GM12878 (cell line): ENCODE data around the gene LRRC39. TPM values are rescaled to one million over a fixed set of nuclear protein-coding genes. Genes with fewer than 3 reads are reported as not detected.

Experiments used
- ATAC-seq: fragments of 200-7000 bp; cut with Tn5 transposase; 3 replicates; pipeline ENCODE4 v1.9.1; 2020; ENCODE audit warnings: mild to moderate bottlenecking, moderate library complexity
- BruUV-seq: library from RNA; stranded (reverse); fragments of 400-500 nt; replicated peaks from 2 replicates; lab custom pipeline; 2021; lab: Mats Ljungman, UMichigan
- CTCF ChIA-PET: fragments of 300-600 bp; sonication (Branson Sonifier 250); formaldehyde crosslinking; extraction: SDS; loops from one replicate; lab custom pipeline; 2021; ENCODE audit warnings: inconsistent platforms; lab: Yijun Ruan, JAX
- POLR2A ChIA-PET: fragments of 350-600 bp; formaldehyde crosslinking; extraction: SDS; loops from one replicate; lab custom pipeline; 2021; ENCODE audit warnings: inconsistent platforms; lab: Charles Lee
- RAD21 ChIA-PET: fragments of 300-600 bp; sonication (Branson Sonifier 250); formaldehyde crosslinking; loops from one replicate; lab custom pipeline; 2023; ENCODE audit warnings: antibody characterized with exemption; ENCODE audit not compliant: unreplicated experiment; lab: Charles Lee
- SMC1A ChIA-PET: fragments of 300-600 bp; sonication (Branson Sonifier 250); formaldehyde crosslinking; loops from one replicate; lab custom pipeline; 2023; ENCODE audit not compliant: unreplicated experiment, uncharacterized antibody; lab: Charles Lee
- DNase-seq: peaks from one replicate; pipeline ENCODE4 v3.0.0-alpha.2; 2011; ENCODE audit warnings: low read depth, low spot score
- FAIRE-seq: peaks from 3 replicates; lab custom pipeline; 2011; peaks lifted over from hg19 to GRCh38; lab: Jason Lieb, UNC
- H2AFZ ChIP-seq: 2 replicates; pipeline ENCODE4 v1.6.0; 2011; ENCODE audit warnings: low read depth, low read length, control low read depth; ENCODE audit not compliant: control insufficient read depth
- H3K27ac ChIP-seq: 2 replicates; pipeline ENCODE4 v1.5.1; 2011; ENCODE audit warnings: control low read depth; ENCODE audit not compliant: control insufficient read depth, insufficient read depth
- H3K27me3 ChIP-seq, 2 experiments: replicated peaks in 1 of 2; 2 replicates each; pipeline versions ENCODE4 v1.6.0 to v1.6.1; 2011; ENCODE audit warnings: low read length in 1 of 2; ENCODE audit not compliant: control insufficient read depth in 2 of 2, insufficient read depth in 2 of 2
- H3K36me3 ChIP-seq, 2 experiments: 2 replicates each; pipeline ENCODE4 v1.5.1; 2011; ENCODE audit warnings: low read length in 1 of 2; ENCODE audit not compliant: control insufficient read depth in 2 of 2, insufficient read depth in 2 of 2
- H3K4me1 ChIP-seq: 2 replicates; pipeline ENCODE4 v1.6.1; 2011; ENCODE audit warnings: mild to moderate bottlenecking, low read length, moderate library complexity, mixed read lengths; ENCODE audit not compliant: control insufficient read depth, insufficient read depth
- H3K4me2 ChIP-seq: 2 replicates; pipeline ENCODE4 v1.6.0; 2011; ENCODE audit warnings: control low read depth; ENCODE audit not compliant: control insufficient read depth, insufficient read depth
- H3K4me3 ChIP-seq: fragments of 200-600 bp; sonication (generic); 2 replicates; pipeline ENCODE4 v1.5.1; 2016
- H3K79me2 ChIP-seq: 2 replicates; pipeline ENCODE4 v1.6.0; 2011; ENCODE audit warnings: low read length; ENCODE audit not compliant: control insufficient read depth, insufficient read depth
- H3K9ac ChIP-seq: 2 replicates; pipeline ENCODE4 v1.8.0; 2011; ENCODE audit warnings: low read length, control low read depth, mixed read lengths; ENCODE audit not compliant: control insufficient read depth, insufficient read depth
- H3K9me3 ChIP-seq: replicated peaks from 3 replicates; pipeline ENCODE4 v1.5.1; 2011; ENCODE audit warnings: mild to moderate bottlenecking, low read length; ENCODE audit not compliant: control insufficient read depth, insufficient read depth
- H4K20me1 ChIP-seq: 2 replicates; pipeline ENCODE4 v1.6.0; 2011; ENCODE audit not compliant: control insufficient read depth, insufficient read depth
- CBX5 ChIP-seq: sonication (generic); IDR thresholded peaks from 2 replicates; pipeline ENCODE4 v1.6.1; 2016; ENCODE audit warnings: low read depth, moderate library complexity, mild to moderate bottlenecking, inconsistent platforms
- CHD4 ChIP-seq: fragments of 200-600 bp; sonication (generic); IDR thresholded peaks from 2 replicates; pipeline ENCODE4 v1.6.1; 2016; ENCODE audit warnings: mild to moderate bottlenecking
- FOXM1 ChIP-seq: IDR thresholded peaks from 2 replicates; pipeline ENCODE4 v1.6.1; 2012; ENCODE audit warnings: low read depth, mild to moderate bottlenecking, inconsistent platforms, low read length, moderate library complexity
- NFIC ChIP-seq: IDR thresholded peaks from 2 replicates; pipeline ENCODE4 v1.6.1; 2012; ENCODE audit warnings: low read depth, mild to moderate bottlenecking, inconsistent platforms, low read length, moderate library complexity
- SUZ12 ChIP-seq: fragments of 200-600 bp; sonication (generic); IDR thresholded peaks from one replicate; pipeline ENCODE4 v1.6.1; 2018; ENCODE audit warnings: antibody characterized with exemption, mild to moderate bottlenecking; ENCODE audit not compliant: unreplicated experiment
- in situ Hi-C: fragments of 300-500 bp; cut with MboI; formaldehyde crosslinking; loops from 9 replicates; pipeline ENCODE4 v1.14.3; 2018; ENCODE audit warnings: mixed read lengths
- intact Hi-C: fragments of 100-400 bp; cut with micrococcal nuclease; formaldehyde crosslinking; loops from one replicate; pipeline ENCODE4 v1.14.2; 2022; ENCODE audit not compliant: unreplicated experiment
- polyA plus RNA-seq, 11 experiments: library from polyadenylated mRNA; depleted of rRNA in 4 of 11; unstranded in 6 of 11; stranded (reverse) in 5 of 11; fragments of >200 nt; fragmentation: Nextera tagmentation in 4 of 11; fragmentation: Illumina TruSeq in 1 of 11; extraction: Ambion mirVana in 4 of 11; extraction: Trizol in 1 of 11; gene quantifications; 1 replicate in 1 of 11; 2 replicates in 10 of 11; pipeline versions ENCODE4 v1.2.1 to v1.2.3, GENCODE V29; 2011 to 2016; ENCODE audit warnings: inconsistent platforms in 2 of 11, missing spikeins in 2 of 11, low read depth in 1 of 11
- total RNA-seq, 4 experiments: library from RNA; depleted of rRNA in 3 of 4; stranded (reverse); fragments of >200 nt in 3 of 4; fragmentation: Illumina TruSeq in 1 of 4; extraction: Trizol in 1 of 4; gene quantifications; 2 replicates each; pipeline versions ENCODE4 v1.2.1 to v1.2.3, GENCODE V29; 2013 to 2021
- TF ChIP-seq, protein P1 (sequence below): IDR thresholded peaks from 2 replicates; pipeline ENCODE4 v1.6.1; 2012; ENCODE audit warnings: low read depth, low read length, improper control_type of control experiment
- TF ChIP-seq, protein P2 (sequence below): fragments of 450-650 bp; IDR thresholded peaks from 2 replicates; pipeline ENCODE4 v1.6.1; 2016; ENCODE audit warnings: mild to moderate bottlenecking
- TF ChIP-seq, protein P3 (sequence below): fragments of 450-650 bp; IDR thresholded peaks from 2 replicates; pipeline ENCODE4 v1.6.1; 2017; ENCODE audit warnings: low read depth, mild to moderate bottlenecking, moderate library complexity

The LRRC39 gene
- total and polyA plus RNA-seq, 10 of the 15 experiments (the other 5 are each of a cell fraction or from before 2014, with no cell fraction given) = 0.23 to 1.1 (median 0.56) TPM

DNA sequence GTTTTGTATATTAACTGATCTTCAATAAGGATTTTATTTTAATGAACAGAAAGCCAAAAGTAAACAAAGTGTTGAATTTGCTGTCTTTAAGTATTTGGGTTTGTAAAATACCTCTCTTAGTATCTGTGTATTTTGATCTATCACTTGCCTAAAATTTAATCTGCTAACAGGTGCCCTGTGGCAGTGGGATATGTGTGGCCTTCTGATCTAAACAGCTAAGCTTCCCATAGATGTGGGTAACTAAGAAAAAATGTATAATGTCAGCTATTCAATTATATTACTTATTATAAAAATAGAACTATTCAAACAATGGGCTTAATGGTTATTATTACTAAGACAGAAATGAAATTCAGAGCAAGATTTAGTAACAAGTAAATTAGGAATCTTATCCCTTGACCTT, 15.2 kb downstream of the LRRC39 start:
- no peaks in the 10 kb centered on the region for H4K20me1 ChIP-seq
- TF ChIP-seq CBX5 (no peak), FOXM1 (no peak), NFIC (no peak), CHD4 (no peak), SUZ12 (no peak)
- TF ChIP-seq, protein P1, sequence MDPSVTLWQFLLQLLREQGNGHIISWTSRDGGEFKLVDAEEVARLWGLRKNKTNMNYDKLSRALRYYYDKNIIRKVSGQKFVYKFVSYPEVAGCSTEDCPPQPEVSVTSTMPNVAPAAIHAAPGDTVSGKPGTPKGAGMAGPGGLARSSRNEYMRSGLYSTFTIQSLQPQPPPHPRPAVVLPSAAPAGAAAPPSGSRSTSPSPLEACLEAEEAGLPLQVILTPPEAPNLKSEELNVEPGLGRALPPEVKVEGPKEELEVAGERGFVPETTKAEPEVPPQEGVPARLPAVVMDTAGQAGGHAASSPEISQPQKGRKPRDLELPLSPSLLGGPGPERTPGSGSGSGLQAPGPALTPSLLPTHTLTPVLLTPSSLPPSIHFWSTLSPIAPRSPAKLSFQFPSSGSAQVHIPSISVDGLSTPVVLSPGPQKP = no peak
- TF ChIP-seq, protein P2, sequence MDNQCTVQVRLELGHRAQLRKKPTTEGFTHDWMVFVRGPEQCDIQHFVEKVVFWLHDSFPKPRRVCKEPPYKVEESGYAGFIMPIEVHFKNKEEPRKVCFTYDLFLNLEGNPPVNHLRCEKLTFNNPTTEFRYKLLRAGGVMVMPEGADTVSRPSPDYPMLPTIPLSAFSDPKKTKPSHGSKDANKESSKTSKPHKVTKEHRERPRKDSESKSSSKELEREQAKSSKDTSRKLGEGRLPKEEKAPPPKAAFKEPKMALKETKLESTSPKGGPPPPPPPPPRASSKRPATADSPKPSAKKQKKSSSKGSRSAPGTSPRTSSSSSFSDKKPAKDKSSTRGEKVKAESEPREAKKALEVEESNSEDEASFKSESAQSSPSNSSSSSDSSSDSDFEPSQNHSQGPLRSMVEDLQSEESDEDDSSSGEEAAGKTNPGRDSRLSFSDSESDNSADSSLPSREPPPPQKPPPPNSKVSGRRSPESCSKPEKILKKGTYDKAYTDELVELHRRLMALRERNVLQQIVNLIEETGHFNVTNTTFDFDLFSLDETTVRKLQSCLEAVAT = no peak
- TF ChIP-seq, protein P3, sequence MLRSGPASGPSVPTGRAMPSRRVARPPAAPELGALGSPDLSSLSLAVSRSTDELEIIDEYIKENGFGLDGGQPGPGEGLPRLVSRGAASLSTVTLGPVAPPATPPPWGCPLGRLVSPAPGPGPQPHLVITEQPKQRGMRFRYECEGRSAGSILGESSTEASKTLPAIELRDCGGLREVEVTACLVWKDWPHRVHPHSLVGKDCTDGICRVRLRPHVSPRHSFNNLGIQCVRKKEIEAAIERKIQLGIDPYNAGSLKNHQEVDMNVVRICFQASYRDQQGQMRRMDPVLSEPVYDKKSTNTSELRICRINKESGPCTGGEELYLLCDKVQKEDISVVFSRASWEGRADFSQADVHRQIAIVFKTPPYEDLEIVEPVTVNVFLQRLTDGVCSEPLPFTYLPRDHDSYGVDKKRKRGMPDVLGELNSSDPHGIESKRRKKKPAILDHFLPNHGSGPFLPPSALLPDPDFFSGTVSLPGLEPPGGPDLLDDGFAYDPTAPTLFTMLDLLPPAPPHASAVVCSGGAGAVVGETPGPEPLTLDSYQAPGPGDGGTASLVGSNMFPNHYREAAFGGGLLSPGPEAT = no peak
- TF ChIP-seq, all 136 proteins: peak for 0
- SMC1A ChIA-PET = interaction anchor here (0.7 to 1.9 kb wide), 3 partner anchors 9 to 218 kb away, joined by 3 to 7 read pairs (median 3); no protein-coding TSS in a partner anchor
- RAD21 ChIA-PET = interaction anchor here (0.6 to 0.9 kb wide), 2 partner anchors 195 to 297 kb away, joined by 3 read pairs; no protein-coding TSS in a partner anchor
- H3K27ac ChIP-seq = no peak overlapping the region
- no peaks in the 10 kb centered on the region for H3K4me1 ChIP-seq
- in situ Hi-C loops (no loop called here), intact Hi-C loops (no loop called here)
- BruUV-seq = no TSS peak
- DNase-seq = no peak
- CTCF ChIA-PET = interaction anchor here (1.1 kb wide), 1 partner anchor 12 kb away, joined by 3 read pairs; no protein-coding TSS in a partner anchor
- H2AFZ ChIP-seq = no peak overlapping the region
- H3K9ac ChIP-seq = no peak overlapping the region
- H3K4me2 ChIP-seq = no peak overlapping the region
- H3K36me3 ChIP-seq = no peaks in the 10 kb centered on the region
- no peak for FAIRE-seq
- no peaks in the 10 kb centered on the region for H3K27me3 ChIP-seq
- H3K79me2 ChIP-seq = no peaks in the 10 kb centered on the region
- ATAC-seq = no peak
- no peaks in the 10 kb centered on the region for H3K9me3 ChIP-seq
- POLR2A ChIA-PET = interaction anchor here (0.6 kb wide), 3 partner anchors 104 to 486 kb away, joined by 3 read pairs; no protein-coding TSS in a partner anchor
- no peak overlapping the region for H3K4me3 ChIP-seq
